ENCODE results near the gene ELF4. TPM values are rescaled to one million over a fixed set of nuclear protein-coding genes. Genes with fewer than 3 reads are reported as not detected.

The ELF4 gene
- total RNA-seq, 4 donors from 2014 or later = 2.6 to 6.3 (median 3.8) TPM

DNA sequence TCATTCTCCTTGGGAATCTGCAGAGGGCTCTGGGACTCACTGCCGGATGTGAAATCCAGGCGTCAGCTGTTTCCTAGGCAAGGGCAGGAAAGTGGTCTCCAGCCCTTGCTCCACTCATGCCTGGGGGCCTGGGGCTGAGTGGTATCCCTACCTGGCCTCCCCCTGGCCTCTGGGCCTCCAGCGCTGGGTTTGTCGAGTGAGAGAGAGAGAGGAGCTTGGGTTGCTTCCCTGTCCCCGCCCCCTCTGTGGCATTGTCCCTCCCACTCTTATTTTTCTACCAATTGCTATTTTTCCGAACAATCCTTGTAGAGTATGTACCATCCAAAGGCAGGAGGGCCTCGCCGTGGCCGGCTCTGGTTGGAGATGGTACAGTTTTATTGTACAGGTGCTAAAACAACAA lies 53.1 kb downstream of the ELF4 start:
- WGBS, 2 donors = 88 to 89% methylated on average over 8 to 9 of the region's 9 CpGs
- peaks cover 0 to 5% of the 10 kb centered on the region in 2 donors for H3K4me1 ChIP-seq

DNA sequence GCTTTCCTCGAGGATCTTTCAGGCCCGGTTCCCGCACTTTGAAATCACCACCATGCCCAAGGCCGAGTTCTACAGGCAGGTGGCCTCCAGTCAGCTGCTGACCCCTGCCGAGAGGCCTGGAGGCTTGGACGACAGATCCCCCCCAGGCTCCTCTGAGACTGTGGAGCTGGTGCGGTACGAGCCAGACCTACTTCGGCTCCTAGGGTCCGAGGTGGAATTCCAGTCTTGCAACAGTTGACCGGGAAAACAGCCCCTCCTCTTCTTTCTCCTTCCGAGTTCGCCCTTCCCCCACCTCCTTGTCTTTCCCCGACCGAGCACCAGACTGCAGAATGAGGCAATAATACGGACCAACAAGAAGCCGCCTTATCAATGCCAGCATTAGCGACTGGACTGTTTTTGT lies 54.4 kb downstream of the ELF4 start:
- TF ChIP-seq, protein P1, sequence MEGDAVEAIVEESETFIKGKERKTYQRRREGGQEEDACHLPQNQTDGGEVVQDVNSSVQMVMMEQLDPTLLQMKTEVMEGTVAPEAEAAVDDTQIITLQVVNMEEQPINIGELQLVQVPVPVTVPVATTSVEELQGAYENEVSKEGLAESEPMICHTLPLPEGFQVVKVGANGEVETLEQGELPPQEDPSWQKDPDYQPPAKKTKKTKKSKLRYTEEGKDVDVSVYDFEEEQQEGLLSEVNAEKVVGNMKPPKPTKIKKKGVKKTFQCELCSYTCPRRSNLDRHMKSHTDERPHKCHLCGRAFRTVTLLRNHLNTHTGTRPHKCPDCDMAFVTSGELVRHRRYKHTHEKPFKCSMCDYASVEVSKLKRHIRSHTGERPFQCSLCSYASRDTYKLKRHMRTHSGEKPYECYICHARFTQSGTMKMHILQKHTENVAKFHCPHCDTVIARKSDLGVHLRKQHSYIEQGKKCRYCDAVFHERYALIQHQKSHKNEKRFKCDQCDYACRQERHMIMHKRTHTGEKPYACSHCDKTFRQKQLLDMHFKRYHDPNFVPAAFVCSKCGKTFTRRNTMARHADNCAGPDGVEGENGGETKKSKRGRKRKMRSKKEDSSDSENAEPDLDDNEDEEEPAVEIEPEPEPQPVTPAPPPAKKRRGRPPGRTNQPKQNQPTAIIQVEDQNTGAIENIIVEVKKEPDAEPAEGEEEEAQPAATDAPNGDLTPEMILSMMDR (IDR thresholded peaks at IDR 0.05) = no peak
- TF ChIP-seq POLR2A (IDR thresholded peaks at IDR 0.05) = no peak
- Histone ChIP-seq H3K4me3 (replicated peaks in 1 of 3) (no peak overlapping the region), H3K4me1 (peaks cover 0 to 3% of the 10 kb centered on the region in 2 donors), H3K9me3 (no peaks in the 10 kb centered on the region), H3K36me3 (peaks cover 14 to 18% of the 10 kb centered on the region in 2 donors), H3K27ac (no peak overlapping the region), H3K27me3 (no peaks in the 10 kb centered on the region)
- 87% methylated on average over 14 to 17 of the region's 18 CpGs for WGBS, 2 donors
- DNase-seq = no peak
- intact Hi-C loops (cut with DNase I) = loop anchor here (5.0 kb wide), 1 partner anchor 129 kb away; no protein-coding TSS in a partner anchor

More for the DNA sequence above, 53.1 kb downstream of the ELF4 start:
- intact Hi-C loops (cut with DNase I) = loop anchor here (5.0 kb wide), 1 partner anchor 130 kb away; no protein-coding TSS in a partner anchor
- H3K36me3 ChIP-seq = peaks cover 4 to 6% of the 10 kb centered on the region in 2 donors
- no peak overlapping the region for H3K27ac ChIP-seq
- no peak for TF ChIP-seq POLR2A (IDR thresholded peaks at IDR 0.05)
- TF ChIP-seq, protein P1 (IDR thresholded peaks at IDR 0.05) = no peak
- H3K4me3 ChIP-seq (replicated peaks in 1 of 3) = no peak overlapping the region
- H3K27me3 ChIP-seq = no peaks in the 10 kb centered on the region
- DNase-seq = no peak
- no peaks in the 10 kb centered on the region for H3K9me3 ChIP-seq

DNA sequence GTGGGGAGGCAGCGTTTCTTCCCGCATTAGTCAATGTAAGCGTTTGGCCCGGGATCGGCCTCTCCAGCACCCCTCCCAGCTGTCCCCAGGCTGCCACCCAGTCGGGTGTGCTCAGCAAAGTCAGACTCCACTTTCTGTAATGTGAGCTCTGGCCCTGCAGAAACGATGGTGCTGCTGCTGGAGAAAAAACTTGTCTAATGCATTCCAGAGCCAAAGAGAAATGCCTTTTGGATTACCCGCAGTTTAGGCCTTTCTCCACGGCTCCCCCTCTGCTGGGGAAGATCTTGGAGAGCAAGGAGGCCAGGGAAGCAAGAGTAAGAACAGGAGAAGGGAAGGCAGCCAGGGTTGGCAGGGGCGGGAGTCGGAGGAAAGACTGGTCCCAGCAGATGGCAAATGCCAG lies 55.2 kb downstream of the ELF4 start:
- Histone ChIP-seq H3K36me3 (peaks cover 14 to 18% of the 10 kb centered on the region in 2 donors), H3K9me3 (no peaks in the 10 kb centered on the region), H3K27ac (no peak overlapping the region), H3K4me3 (replicated peaks in 1 of 3) (no peak overlapping the region), H3K27me3 (no peaks in the 10 kb centered on the region), H3K4me1 (no peaks in the 10 kb centered on the region)
- intact Hi-C loops (cut with DNase I) = loop anchor here (5.0 kb wide), 1 partner anchor 128 kb away; no protein-coding TSS in a partner anchor
- WGBS, 2 donors = 69 to 98% methylated on average over 4 to 10 of the region's 11 CpGs
- no peak for DNase-seq
- TF ChIP-seq, protein P1 (IDR thresholded peaks at IDR 0.05) = no peak
- TF ChIP-seq POLR2A (IDR thresholded peaks at IDR 0.05) = no peak

DNA sequence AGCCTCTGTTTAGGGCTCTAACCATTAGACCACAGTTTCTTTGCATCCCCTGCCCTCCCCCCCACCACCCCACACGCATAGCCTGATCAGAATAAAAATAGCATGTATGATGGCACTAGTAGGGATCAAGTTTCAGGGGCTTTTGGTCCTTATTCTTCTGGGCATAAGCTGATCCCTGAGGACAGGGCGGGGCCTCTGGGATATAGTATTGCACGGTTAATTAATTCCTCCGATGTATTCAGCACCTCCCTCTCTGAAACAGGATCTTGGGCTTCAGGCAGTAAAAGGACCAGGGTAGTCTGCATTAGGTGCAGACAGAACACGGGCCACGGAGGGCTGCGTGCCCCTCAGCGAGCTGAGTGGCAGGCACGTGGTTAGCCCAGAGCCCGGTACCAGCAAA lies 57.1 kb downstream of the ELF4 start:
- TF ChIP-seq, protein P1 (IDR thresholded peaks at IDR 0.05) = no peak
- TF ChIP-seq POLR2A (IDR thresholded peaks at IDR 0.05) = no peak
- no peak for DNase-seq
- Histone ChIP-seq H3K36me3 (peaks cover 14 to 21% of the 10 kb centered on the region in 2 donors), H3K27me3 (no peaks in the 10 kb centered on the region), H3K4me3 (replicated peaks in 1 of 3) (no peak overlapping the region), H3K9me3 (no peaks in the 10 kb centered on the region), H3K4me1 (no peaks in the 10 kb centered on the region), H3K27ac (no peak overlapping the region)
- 96 to 97% methylated on average over 6 to 10 of the region's 10 CpGs for WGBS, 2 donors
- intact Hi-C loops (cut with DNase I) = no loop called here

DNA sequence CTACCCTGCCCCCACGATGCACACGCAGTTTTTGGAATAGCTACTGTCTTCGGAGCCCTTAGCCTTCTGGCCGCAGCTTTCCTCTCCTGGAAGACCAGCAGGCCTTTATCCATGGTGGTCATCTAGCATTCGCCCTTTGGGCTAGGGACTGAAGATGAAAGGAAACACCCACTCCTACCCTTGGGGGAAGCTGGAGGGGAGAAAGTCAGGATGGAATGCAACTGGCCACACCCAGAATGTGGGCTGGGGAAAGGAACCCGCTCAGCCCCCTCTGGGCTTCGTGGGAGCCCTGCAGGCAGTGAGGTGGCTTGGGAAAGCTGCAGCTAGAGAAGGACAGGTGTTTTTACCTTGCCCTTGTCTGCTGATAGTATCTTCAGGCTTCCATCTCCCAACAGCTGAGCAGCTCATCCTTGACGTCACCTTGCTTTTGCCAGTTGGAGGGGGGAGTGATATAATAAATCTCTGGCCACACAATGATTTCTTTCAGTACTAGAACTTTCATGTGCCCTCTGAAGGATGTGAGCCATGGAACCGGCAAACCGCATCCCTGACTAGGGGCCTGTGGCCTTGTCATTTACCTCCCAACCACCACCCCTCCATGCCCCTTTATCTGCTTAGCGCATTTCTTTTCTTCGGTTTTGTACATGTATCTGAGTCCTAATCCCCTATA lies 59.0 kb downstream of the ELF4 start:
- Histone ChIP-seq H3K4me3 (replicated peaks in 1 of 3) (no peak overlapping the region), H3K27me3 (no peaks in the 10 kb centered on the region), H3K27ac (no peak overlapping the region), H3K36me3 (peaks cover 14 to 22% of the 10 kb centered on the region in 2 donors), H3K9me3 (no peaks in the 10 kb centered on the region), H3K4me1 (no peaks in the 10 kb centered on the region)
- no peak for DNase-seq
- intact Hi-C loops (cut with DNase I) = no loop called here
- TF ChIP-seq, protein P1 (IDR thresholded peaks at IDR 0.05) = no peak
- TF ChIP-seq POLR2A (IDR thresholded peaks at IDR 0.05) = no peak
- WGBS, 2 donors = 90 to 92% methylated on average over 9 to 10 of the region's 12 CpGs

Data from thyroid gland (tissue), 4 donors.